Measurements from ENCODE around the gene TSPAN33.

Gene TSPAN33

DNA sequence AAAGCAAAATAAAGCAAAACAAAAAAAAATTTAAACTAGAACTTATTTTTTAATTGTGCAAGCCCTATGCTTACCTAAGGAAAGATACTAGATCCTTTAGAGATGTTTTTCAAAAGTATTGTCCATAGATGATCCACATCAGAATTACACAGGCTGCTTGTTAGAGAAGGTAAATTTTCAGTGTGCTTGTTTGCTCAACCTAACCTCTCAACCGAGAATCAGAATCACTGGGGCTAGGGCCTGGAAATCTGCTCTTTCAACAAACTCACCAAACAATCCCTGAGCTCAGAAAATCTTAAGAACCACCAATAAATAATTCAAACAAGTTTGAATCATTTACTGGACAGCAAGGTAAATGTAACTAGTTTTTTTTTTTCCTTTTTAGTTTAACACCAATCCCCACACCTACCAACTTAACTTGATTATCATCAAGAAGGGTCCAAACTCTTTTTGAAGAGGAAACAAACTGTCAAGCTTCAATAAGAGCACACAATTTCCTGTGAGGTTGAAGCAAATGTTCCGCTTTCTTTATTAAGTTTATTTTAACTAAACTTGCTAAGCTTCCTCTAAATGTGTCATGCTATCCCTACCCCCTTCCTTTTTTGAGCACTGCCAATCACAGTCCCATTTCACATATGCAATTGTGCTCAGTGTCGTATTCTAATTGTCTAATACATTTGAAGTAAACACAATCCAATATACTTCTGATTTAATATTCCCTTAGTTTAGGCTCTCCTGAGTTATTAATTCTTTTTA lies 7.4 kb upstream of the TSPAN33 start:
- TF ChIP-seq EZH2 (IDR thresholded peaks at IDR 0.05; ENCODE audit: borderline replicate concordance, low read depth, low read length, severe bottlenecking) (no peak), CTCF (IDR thresholded peaks at IDR 0.05; ENCODE audit: borderline replicate concordance, extremely low read depth, low read length, poor library complexity, severe bottlenecking) (no peak)
- Histone ChIP-seq H2AFZ (ENCODE audit: low read depth, low read length) (no peak overlapping the region), H3K4me3 (ENCODE audit: low read depth in 1 of 2, low read length in 2 of 2) (no peak overlapping the region), H3K79me2 (ENCODE audit: insufficient read depth, low read length) (no peaks in the 10 kb centered on the region), H3K27ac (ENCODE audit: low read length) (no peak overlapping the region), H3K4me2 (ENCODE audit: insufficient read depth, low read length) (no peak overlapping the region), H3K4me1 (ENCODE audit: insufficient read depth, low read length) (no peaks in the 10 kb centered on the region), H3K36me3 (ENCODE audit: insufficient read depth, low read length) (no peaks in the 10 kb centered on the region), H4K20me1 (ENCODE audit: insufficient read depth, low read length) (no peaks in the 10 kb centered on the region), H3K27me3 (ENCODE audit: insufficient read depth, low read length, poor library complexity) (peaks cover 1% of the 10 kb centered on the region), H3K9me3 (ENCODE audit: insufficient read depth, low read length, severe bottlenecking) (no peaks in the 10 kb centered on the region), H3K9ac (ENCODE audit: low read depth, low read length) (no peak overlapping the region)
- ATAC-seq (ENCODE audit: insufficient read depth, low read depth) (no peak), DNase-seq (no peak)

DNA sequence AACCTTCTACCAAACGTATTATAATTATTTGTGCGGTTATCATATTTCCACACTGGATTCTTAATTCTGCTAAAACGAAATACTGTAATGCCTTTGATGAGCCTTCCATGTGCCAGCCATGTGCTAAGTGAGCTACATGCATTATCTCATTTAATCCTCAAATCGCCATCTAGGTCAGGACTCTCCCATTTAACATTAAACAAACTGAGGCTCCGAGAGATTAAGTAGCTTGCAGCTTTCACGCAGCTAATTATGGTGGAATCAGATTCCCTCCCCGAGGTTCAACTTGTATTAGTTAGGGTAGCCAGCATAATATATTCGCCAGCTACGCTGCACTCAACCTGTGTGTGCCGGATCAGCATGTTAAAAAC lies 798 bp upstream of the TSPAN33 start:
- Histone ChIP-seq H4K20me1 (ENCODE audit: insufficient read depth, low read length) (0 out of 2 replicates have a peak, but pooled peaks cover 4% of the 10 kb centered on the region), H3K4me1 (ENCODE audit: insufficient read depth, low read length) (peaks cover 14% of the 10 kb centered on the region), H2AFZ (ENCODE audit: low read depth, low read length) (no peak overlapping the region), H3K36me3 (ENCODE audit: insufficient read depth, low read length) (no peaks in the 10 kb centered on the region), H3K9me3 (ENCODE audit: insufficient read depth, low read length, severe bottlenecking) (no peaks in the 10 kb centered on the region), H3K4me2 (ENCODE audit: insufficient read depth, low read length) (peak overlapping the region; percentile 73; the same call in 1 of the 2 replicates), H3K79me2 (ENCODE audit: insufficient read depth, low read length) (no peaks in the 10 kb centered on the region), H3K27ac (ENCODE audit: low read length) (no peak overlapping the region), H3K27me3 (ENCODE audit: insufficient read depth, low read length, poor library complexity) (peaks cover 57% of the 10 kb centered on the region), H3K9ac (ENCODE audit: low read depth, low read length) (no peak overlapping the region), H3K4me3 (ENCODE audit: low read depth in 1 of 2, low read length in 2 of 2) (no peak overlapping the region)
- no peak for TF ChIP-seq EZH2 (IDR thresholded peaks at IDR 0.05; ENCODE audit: borderline replicate concordance, low read depth, low read length, severe bottlenecking)
- no peak for TF ChIP-seq CTCF (IDR thresholded peaks at IDR 0.05; ENCODE audit: borderline replicate concordance, extremely low read depth, low read length, poor library complexity, severe bottlenecking)
- DNase-seq = no peak
- ATAC-seq (ENCODE audit: insufficient read depth, low read depth) = no peak

DNA sequence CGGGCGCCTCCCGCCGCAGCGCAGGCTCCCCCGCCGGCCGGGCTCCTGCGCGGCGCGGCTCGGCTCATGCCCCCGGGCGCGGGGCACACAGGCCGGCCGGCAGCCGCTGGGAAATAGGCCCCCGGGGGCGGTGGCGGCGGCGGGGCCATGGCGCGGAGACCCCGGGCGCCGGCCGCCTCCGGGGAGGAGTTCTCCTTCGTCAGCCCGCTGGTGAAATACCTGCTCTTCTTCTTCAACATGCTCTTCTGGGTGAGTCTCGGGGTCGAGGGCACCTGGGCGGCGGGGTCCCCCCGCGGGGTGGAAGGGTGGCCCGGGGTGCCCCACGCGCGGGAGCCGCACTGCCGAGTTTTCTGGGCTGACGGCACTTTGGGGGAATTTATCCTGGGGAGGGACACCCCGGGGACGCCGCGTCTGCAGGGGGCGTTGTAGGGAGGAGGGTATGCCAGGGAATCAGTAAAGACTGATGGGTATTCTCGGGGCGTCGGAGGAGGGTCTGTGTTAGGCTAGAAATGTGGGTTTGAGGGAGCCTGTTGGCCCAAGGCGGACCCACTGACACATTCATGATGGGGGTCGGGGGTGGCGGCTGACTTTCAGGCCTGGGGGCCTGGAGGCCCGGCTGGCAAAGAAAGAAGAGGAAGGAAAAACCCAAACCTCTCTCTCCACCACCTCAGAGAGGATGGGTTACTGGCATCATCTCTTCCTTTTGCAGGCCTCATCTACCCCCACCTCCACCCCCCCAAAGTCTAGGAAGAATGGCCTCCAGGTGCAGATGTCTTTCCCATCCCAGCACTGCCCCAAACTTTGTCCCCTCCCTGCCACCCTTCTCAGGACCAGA lies 544 bp downstream of the TSPAN33 start:
- no peaks in the 10 kb centered on the region for H3K36me3 ChIP-seq (ENCODE audit: insufficient read depth, low read length)
- DNase-seq = peak; percentile 15
- H3K27ac ChIP-seq (ENCODE audit: low read length) = no peak overlapping the region
- H3K9ac ChIP-seq (ENCODE audit: low read depth, low read length) = peak overlapping the region; percentile 45; the same call in 1 of the 2 replicates
- H3K27me3 ChIP-seq (ENCODE audit: insufficient read depth, low read length, poor library complexity) = peaks cover 57% of the 10 kb centered on the region
- H3K4me3 ChIP-seq (ENCODE audit: low read depth in 1 of 2, low read length in 2 of 2) = peak overlapping the region; percentile 10 to 56; a peak in 3 of 4 replicates
- H4K20me1 ChIP-seq (ENCODE audit: insufficient read depth, low read length) = 0 out of 2 replicates have a peak, but pooled peaks cover 4% of the 10 kb centered on the region
- H3K9me3 ChIP-seq (ENCODE audit: insufficient read depth, low read length, severe bottlenecking) = no peaks in the 10 kb centered on the region
- peak overlapping the region; percentile 73 for H3K4me2 ChIP-seq (ENCODE audit: insufficient read depth, low read length)
- peak; percentile 57 for TF ChIP-seq CTCF (IDR thresholded peaks at IDR 0.05; ENCODE audit: borderline replicate concordance, extremely low read depth, low read length, poor library complexity, severe bottlenecking)
- peak; percentile 84 for TF ChIP-seq EZH2 (IDR thresholded peaks at IDR 0.05; ENCODE audit: borderline replicate concordance, low read depth, low read length, severe bottlenecking)
- H3K79me2 ChIP-seq (ENCODE audit: insufficient read depth, low read length) = no peaks in the 10 kb centered on the region
- ATAC-seq (ENCODE audit: insufficient read depth, low read depth) = peak; percentile 66; the same call in 2 of the 3 replicates
- H2AFZ ChIP-seq (ENCODE audit: low read depth, low read length) = peak overlapping the region; percentile 51
- H3K4me1 ChIP-seq (ENCODE audit: insufficient read depth, low read length) = peaks cover 14% of the 10 kb centered on the region
